Testis (tissue), 5 donors: Measurements from ENCODE around the gene SPESP1. TPM values are rescaled to one million over a fixed set of nuclear protein-coding genes. Genes with fewer than 3 reads are reported as not detected.

Source experiments
- DNase-seq: peaks from one replicate; pipeline ENCODE4 v3.0.0-alpha.2; 2019
- H3K27ac ChIP-seq, 2 donors: fragments of 200-600 bp; sonication (generic); one replicate each; pipeline ENCODE4 v1.5.1; 2019
- H3K27me3 ChIP-seq: fragments of 200-600 bp; sonication (generic); one replicate; pipeline ENCODE4 v1.5.1; 2019
- H3K36me3 ChIP-seq: fragments of 200-600 bp; sonication (generic); one replicate; pipeline ENCODE4 v1.5.1; 2017; ENCODE audit warnings: low read depth; ENCODE audit errors: missing control alignments
- H3K4me1 ChIP-seq: fragments of 200-600 bp; sonication (generic); one replicate; pipeline ENCODE4 v1.5.1; 2019
- H3K4me3 ChIP-seq, 2 donors: fragments of 200-600 bp; sonication (generic); one replicate each; pipeline ENCODE4 v1.5.1; 2017 to 2019
- H3K9me3 ChIP-seq: fragments of 200-600 bp; sonication (generic); one replicate; pipeline ENCODE4 v1.5.1; 2017
- POLR2A ChIP-seq: fragments of 450-650 bp; IDR thresholded peaks from one replicate; pipeline ENCODE4 v1.6.1; 2017; ENCODE audit warnings: antibody characterized with exemption, mild to moderate bottlenecking, moderate library complexity
- WGBS, 2 donors: methylation state at CpG; one replicate each; pipeline ENCODE4 v1.1.5; 2018; 5-methylcytosine and 5-hydroxymethylcytosine counted together
- intact Hi-C: fragments of 100-400 bp; cut with DNase I; formaldehyde crosslinking; loops from one replicate; pipeline ENCODE4 v1.15.1; 2023; ENCODE audit warnings: low total_unique reads
- long read RNA-seq, 2 donors: transcript quantifications; one replicate each; lab custom pipeline, GENCODE V29; 2026
- polyA plus RNA-seq: library from polyadenylated mRNA; stranded (reverse); fragments of 350-450 nt; fragmentation: Illumina TruSeq; extraction: RNeasy Lipid Tissue Mini Kit (QIAGEN cat#74804); gene quantifications from one replicate; pipeline ENCODE4 v1.2.3, GENCODE V29; 2014; ENCODE audit warnings: low read depth, low replicate concordance; ENCODE audit not compliant: insufficient read depth
- total RNA-seq, 2 donors: library from RNA; depleted of rRNA; stranded (reverse); fragments of >200 nt; gene quantifications; one replicate each; pipeline ENCODE4 v1.2.3, GENCODE V29; 2016
- TF ChIP-seq, protein P1 (sequence below), 3 experiments: fragments of 450-650 bp in 2 of 3; fragments of 200-600 bp in 1 of 3; sonication (generic) in 1 of 3; IDR thresholded peaks; one replicate each; pipeline ENCODE4 v1.5.1; 2016 to 2019; ENCODE audit warnings: antibody characterized with exemption in 3 of 3, mild to moderate bottlenecking in 2 of 3, moderate library complexity in 1 of 3

SPESP1 gene
- total RNA-seq = 10 to 100 TPM; 50.4 to 67.1 TPM
- 67.6 TPM for polyA plus RNA-seq
- long read RNA-seq, donor 1, transcript SPESP1-201 (2 exons, 1,431 nt) = major isoform, 17 of 17 reads
- long read RNA-seq, donor 1, partial matches to known transcripts = 0 of 17 reads
- long read RNA-seq, donor 1, other reads (novel, unspliced or antisense) = 0 of 17 reads
- long read RNA-seq, donor 2, transcript SPESP1-201 (2 exons, 1,431 nt) = major isoform, 13 of 143 reads
- long read RNA-seq, donor 2, partial matches to known transcripts = 101 of 143 reads
- long read RNA-seq, donor 2, other reads (novel, unspliced or antisense) = 29 of 143 reads

DNA sequence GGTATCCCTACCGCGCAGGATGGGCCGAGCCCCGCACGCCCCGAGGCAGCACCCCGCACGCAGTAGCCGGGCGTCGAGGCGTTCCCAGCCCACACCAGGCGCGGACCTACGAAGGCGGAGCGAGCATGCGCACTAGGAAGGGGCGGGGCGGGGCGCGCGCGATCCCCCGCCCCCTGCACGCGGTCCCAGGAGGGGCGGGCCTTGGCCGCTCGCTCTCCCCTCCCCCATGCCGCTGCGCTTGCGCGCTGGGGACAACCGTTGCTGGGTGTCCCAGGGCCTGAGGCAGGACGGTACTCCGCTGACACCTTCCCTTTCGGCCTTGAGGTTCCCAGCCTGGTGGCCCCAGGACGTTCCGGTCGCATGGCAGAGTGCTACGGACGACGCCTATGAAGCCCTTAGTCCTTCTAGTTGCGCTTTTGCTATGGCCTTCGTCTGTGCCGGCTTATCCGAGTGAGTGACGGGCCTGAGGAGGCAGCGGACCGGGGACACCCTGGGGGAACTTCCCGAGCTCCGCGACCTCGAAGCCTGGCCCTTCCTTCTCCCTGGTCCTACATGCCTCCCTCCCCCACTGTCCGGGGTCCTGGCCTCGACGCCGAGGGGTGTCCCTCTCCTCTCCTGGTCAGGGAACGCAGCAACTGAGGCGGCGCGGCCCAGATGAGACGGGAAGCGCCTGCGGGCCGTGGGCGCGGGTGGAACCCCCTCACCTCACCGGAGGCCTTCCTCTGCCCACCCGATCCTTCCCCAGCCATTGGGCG, at the start of gene SPESP1:
Gene SPESP1 (plus strand): TSS at position 258 of the 755 bp plus-strand sequence. CDS start 129 bp downstream, at position 387.
- Histone ChIP-seq H3K36me3 (no peaks in the 10 kb centered on the region), H3K27ac (peak within 1 kb of the TSS; percentile 11 to 48), H3K9me3 (no peaks in the 10 kb centered on the region), H3K4me1 (no peaks in the 10 kb centered on the region), H3K27me3 (no peaks in the 10 kb centered on the region), H3K4me3 (peak within 1 kb of the TSS; percentile 59 to 67)
- intact Hi-C loops = no loop called here
- TF ChIP-seq, protein P1, sequence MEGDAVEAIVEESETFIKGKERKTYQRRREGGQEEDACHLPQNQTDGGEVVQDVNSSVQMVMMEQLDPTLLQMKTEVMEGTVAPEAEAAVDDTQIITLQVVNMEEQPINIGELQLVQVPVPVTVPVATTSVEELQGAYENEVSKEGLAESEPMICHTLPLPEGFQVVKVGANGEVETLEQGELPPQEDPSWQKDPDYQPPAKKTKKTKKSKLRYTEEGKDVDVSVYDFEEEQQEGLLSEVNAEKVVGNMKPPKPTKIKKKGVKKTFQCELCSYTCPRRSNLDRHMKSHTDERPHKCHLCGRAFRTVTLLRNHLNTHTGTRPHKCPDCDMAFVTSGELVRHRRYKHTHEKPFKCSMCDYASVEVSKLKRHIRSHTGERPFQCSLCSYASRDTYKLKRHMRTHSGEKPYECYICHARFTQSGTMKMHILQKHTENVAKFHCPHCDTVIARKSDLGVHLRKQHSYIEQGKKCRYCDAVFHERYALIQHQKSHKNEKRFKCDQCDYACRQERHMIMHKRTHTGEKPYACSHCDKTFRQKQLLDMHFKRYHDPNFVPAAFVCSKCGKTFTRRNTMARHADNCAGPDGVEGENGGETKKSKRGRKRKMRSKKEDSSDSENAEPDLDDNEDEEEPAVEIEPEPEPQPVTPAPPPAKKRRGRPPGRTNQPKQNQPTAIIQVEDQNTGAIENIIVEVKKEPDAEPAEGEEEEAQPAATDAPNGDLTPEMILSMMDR (IDR thresholded peaks at IDR 0.05) = no peak
- TF ChIP-seq POLR2A = no peak
- DNase-seq = peak; percentile 80
- 54 to 55% methylated on average over 32 to 72 of the region's 72 CpGs for WGBS, 2 donors

DNA sequence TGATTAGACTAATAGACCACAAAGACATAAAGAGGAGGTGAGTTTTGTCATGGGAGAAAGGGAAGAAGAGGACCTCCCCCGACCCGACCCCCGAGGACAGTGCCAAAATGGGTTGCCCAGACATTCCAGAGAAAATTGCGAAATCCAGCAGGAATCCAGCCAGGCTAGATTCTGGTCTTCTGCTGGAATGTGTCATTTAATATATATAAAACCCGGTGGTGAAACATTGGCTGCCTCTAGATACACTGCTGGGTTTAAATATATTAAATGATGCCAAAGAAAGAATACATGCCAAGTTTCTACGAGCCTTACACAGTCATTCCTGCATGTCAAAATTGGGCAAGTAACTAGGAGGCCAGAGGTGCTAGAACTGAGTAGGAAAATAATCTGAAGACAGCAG, 45.3 kb upstream of the SPESP1 start:
- WGBS, 2 donors = 49 to 56% methylated on average over 6 of the region's 6 CpGs
- Histone ChIP-seq H3K27ac (no peak overlapping the region), H3K9me3 (no peaks in the 10 kb centered on the region), H3K36me3 (no peaks in the 10 kb centered on the region), H3K4me1 (no peaks in the 10 kb centered on the region), H3K4me3 (no peak overlapping the region), H3K27me3 (no peaks in the 10 kb centered on the region)
- no peak for DNase-seq
- intact Hi-C loops = no loop called here
- no peak for TF ChIP-seq POLR2A
- TF ChIP-seq, protein P1 (IDR thresholded peaks at IDR 0.05) = no peak

DNA sequence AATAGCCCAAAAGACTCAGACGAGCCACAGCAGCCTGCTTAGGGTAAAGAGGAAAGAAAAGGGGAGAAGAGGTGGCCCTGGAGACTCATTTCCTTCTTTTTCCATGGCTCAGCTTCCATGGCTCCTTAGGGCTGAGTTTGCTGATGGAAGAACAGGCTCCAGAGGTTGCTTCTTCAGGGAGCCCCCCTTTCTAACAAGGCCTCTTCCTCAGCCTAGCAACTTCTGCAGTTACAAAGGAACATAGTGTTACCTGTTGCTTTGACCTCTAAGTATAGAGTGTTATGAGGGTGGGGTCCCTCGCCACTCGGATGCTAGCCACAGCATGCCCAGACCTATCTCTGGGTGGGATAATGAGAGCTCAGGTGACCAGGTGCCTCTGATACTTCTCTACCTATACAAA, 43.2 kb upstream of the SPESP1 start:
- H3K36me3 ChIP-seq = no peaks in the 10 kb centered on the region
- H3K4me1 ChIP-seq = no peaks in the 10 kb centered on the region
- no peak overlapping the region for H3K4me3 ChIP-seq
- no peak for TF ChIP-seq POLR2A
- TF ChIP-seq, protein P1 (IDR thresholded peaks at IDR 0.05) = no peak
- H3K9me3 ChIP-seq = no peaks in the 10 kb centered on the region
- WGBS, 2 donors = 95 to 96% methylated on average over 3 of the region's 3 CpGs
- no peak for DNase-seq
- H3K27me3 ChIP-seq = no peaks in the 10 kb centered on the region
- no peak overlapping the region for H3K27ac ChIP-seq
- intact Hi-C loops = no loop called here

DNA sequence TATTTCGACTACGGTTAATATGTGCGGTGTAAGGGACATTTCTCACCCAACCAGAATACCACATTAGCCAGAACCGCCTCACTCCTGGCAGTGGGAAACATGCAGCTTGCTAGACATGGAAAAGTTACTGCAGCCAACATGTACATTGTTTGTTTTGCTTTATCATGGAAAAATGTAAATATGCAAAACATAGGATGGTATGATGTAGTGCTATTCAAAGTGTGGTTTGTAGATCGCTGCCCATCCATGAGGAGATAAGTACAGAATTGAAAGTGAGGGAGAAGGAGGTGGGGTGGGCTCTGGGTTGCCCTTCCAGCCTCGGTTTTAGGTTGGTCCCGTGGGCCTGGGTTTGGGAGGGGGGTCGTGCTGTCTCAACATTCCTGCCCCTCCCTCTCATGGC, 42.5 kb upstream of the SPESP1 start:
- intact Hi-C loops = no loop called here
- H3K27me3 ChIP-seq = no peaks in the 10 kb centered on the region
- TF ChIP-seq POLR2A = no peak
- TF ChIP-seq, protein P1 (IDR thresholded peaks at IDR 0.05) = no peak
- 81 to 82% methylated on average over 8 of the region's 8 CpGs for WGBS, 2 donors
- no peaks in the 10 kb centered on the region for H3K36me3 ChIP-seq
- H3K4me3 ChIP-seq = no peak overlapping the region
- H3K9me3 ChIP-seq = no peaks in the 10 kb centered on the region
- H3K4me1 ChIP-seq = no peaks in the 10 kb centered on the region
- no peak overlapping the region for H3K27ac ChIP-seq
- DNase-seq = no peak
